ENCODE data around the gene JARID2.
A peak's percentile ranks its signal among the peaks of the same experiment; 100 is the strongest.

GRCh38 chr6:15247500-15248450, 1.9 kb downstream of the JARID2 start:
- TF ChIP-seq YY1 (IDR thresholded peaks at IDR 0.05; ENCODE audit: low read depth) (no peak), CTCF (IDR thresholded peaks at IDR 0.05) (peak; percentile 34)

Data from SK-N-SH (cell line).